Prostate gland (tissue), 2 donors: ENCODE data around the gene BCL11A. TPM values are rescaled to one million over a fixed set of nuclear protein-coding genes. Genes with fewer than 3 reads are reported as not detected.
A peak's percentile ranks its signal among the peaks of the same experiment; 100 is the strongest.

Experiments
- DNase-seq: peaks from one replicate; pipeline ENCODE4 v3.0.0-alpha.2; 2019; ENCODE audit warnings: low spot score
- H3K27ac ChIP-seq, 2 donors: fragments of 200-600 bp; sonication (generic); 2 replicates each; pipeline ENCODE4 v1.5.1; 2017 to 2019
- H3K27me3 ChIP-seq: fragments of 200-600 bp; sonication (generic); replicated peaks from 2 replicates; pipeline ENCODE4 v1.5.1; 2019; ENCODE audit not compliant: insufficient read depth
- H3K36me3 ChIP-seq, 2 donors: fragments of 200-600 bp; sonication (generic); 1 replicate in 1 of 2; 2 replicates in 1 of 2; pipeline versions ENCODE4 v1.5.1 to v1.8.1; 2017 to 2019
- H3K4me1 ChIP-seq: fragments of 200-600 bp; sonication (generic); replicated peaks from 2 replicates; pipeline ENCODE4 v1.5.1; 2019
- H3K4me3 ChIP-seq, 2 donors: fragments of 200-600 bp; sonication (generic); 2 replicates each; pipeline ENCODE4 v1.5.1; 2017 to 2019
- H3K9me3 ChIP-seq: fragments of 200-600 bp; sonication (generic); 2 replicates; pipeline ENCODE4 v1.5.1; 2017
- CTCF ChIP-seq, 4 experiments: fragments of 200-600 bp in 2 of 4; fragments of 450-650 bp in 2 of 4; sonication (generic) in 2 of 4; IDR thresholded peaks; 1 replicate in 3 of 4; 2 replicates in 1 of 4; pipeline ENCODE4 v1.5.1; 2016 to 2019; ENCODE audit warnings: antibody characterized with exemption in 4 of 4, mild to moderate bottlenecking in 2 of 4, moderate library complexity in 2 of 4
- POLR2A ChIP-seq: fragments of 450-650 bp; IDR thresholded peaks from one replicate; pipeline ENCODE4 v1.6.1; 2016; ENCODE audit warnings: antibody characterized with exemption, mild to moderate bottlenecking
- POLR2AphosphoS5 ChIP-seq: sonication (generic); formaldehyde crosslinking; IDR thresholded peaks from one replicate; pipeline ENCODE4 v1.6.1; 2017; ENCODE audit warnings: antibody characterized with exemption
- WGBS: methylation state at CpG from one replicate; pipeline ENCODE4 v1.1.5; 2018; 5-methylcytosine and 5-hydroxymethylcytosine counted together
- intact Hi-C: fragments of 100-400 bp; cut with DNase I; formaldehyde crosslinking; loops from one replicate; pipeline ENCODE4 v1.14.2; 2022
- total RNA-seq, 2 donors: library from RNA; depleted of rRNA; stranded (reverse); fragments of >200 nt; gene quantifications; one replicate each; pipeline ENCODE4 v1.1.0, GENCODE V29; 2016

Gene BCL11A
- total RNA-seq, 2 donors from 2014 or later, result 14.6 to 22.2 TPM

GRCh38 chr2:60555066-60555782 lies 1.8 kb upstream of the BCL11A start:
- H3K9me3 ChIP-seq, result no peaks in the 10 kb centered on the region
- H3K27ac ChIP-seq, result peak overlapping the region; percentile 76 to 82
- H3K4me3 ChIP-seq, result peak overlapping the region; percentile 53 to 61
- intact Hi-C loops, result no loop called here
- no peaks in the 10 kb centered on the region for H3K4me1 ChIP-seq
- H3K36me3 ChIP-seq, result no peaks in the 10 kb centered on the region
- TF ChIP-seq POLR2AphosphoS5 (peak; percentile 35), CTCF (IDR thresholded peaks at IDR 0.05) (peak in 3 of 4 experiments; percentile 18 to 39 (median 30)), POLR2A (peak; percentile 50)
- DNase-seq, result peak; percentile 76
- under 1% methylated on average over 42 of the region's 43 CpGs for WGBS
- H3K27me3 ChIP-seq, result peaks cover 4% of the 10 kb centered on the region

GRCh38 chr2:60554646-60555065 lies 1.2 kb upstream of the BCL11A start:
- Histone ChIP-seq H3K36me3 (no peaks in the 10 kb centered on the region), H3K27ac (peak overlapping the region; percentile 76 to 82), H3K4me1 (no peaks in the 10 kb centered on the region), H3K9me3 (no peaks in the 10 kb centered on the region), H3K4me3 (peak overlapping the region; percentile 53 to 61), H3K27me3 (peaks cover 4% of the 10 kb centered on the region)
- TF ChIP-seq POLR2A, result no peak
- TF ChIP-seq POLR2AphosphoS5, result no peak
- no peak for TF ChIP-seq CTCF (IDR thresholded peaks at IDR 0.05)
- WGBS, result 1% methylated on average over 28 of the region's 28 CpGs
- intact Hi-C loops, result no loop called here
- no peak for DNase-seq

- peak overlapping the region; percentile 76 to 82 for H3K27ac ChIP-seq
- TF ChIP-seq POLR2A (peak; percentile 17), POLR2AphosphoS5 (no peak), CTCF (IDR thresholded peaks at IDR 0.05) (no peak)
- peak; percentile 53 for DNase-seq
- H3K27me3 ChIP-seq, result peaks cover 4% of the 10 kb centered on the region
- H3K4me1 ChIP-seq, result no peaks in the 10 kb centered on the region
- intact Hi-C loops, result no loop called here
- H3K36me3 ChIP-seq, result no peaks in the 10 kb centered on the region
- no peaks in the 10 kb centered on the region for H3K9me3 ChIP-seq
- H3K4me3 ChIP-seq, result peak overlapping the region; percentile 53 to 61
- WGBS, result under 1% methylated on average over 56 of the region's 56 CpGs
Measured at GRCh38 chr2:60554074-60554645, 706 bp upstream of the BCL11A start.

GRCh38 chr2:60552851-60553494 lies 481 bp downstream of the BCL11A start:
- Histone ChIP-seq H3K27me3 (peaks cover 4% of the 10 kb centered on the region), H3K36me3 (no peaks in the 10 kb centered on the region), H3K4me1 (no peaks in the 10 kb centered on the region), H3K9me3 (no peaks in the 10 kb centered on the region), H3K4me3 (peak overlapping the region; percentile 53 to 61), H3K27ac (peak overlapping the region; percentile 76 to 82)
- no peak for DNase-seq
- intact Hi-C loops, result no loop called here
- no peak for TF ChIP-seq POLR2A
- TF ChIP-seq CTCF (IDR thresholded peaks at IDR 0.05), result no peak
- TF ChIP-seq POLR2AphosphoS5, result no peak
- WGBS, result 2% methylated on average over 38 of the region's 38 CpGs
